Nephron (organoid): ENCODE measurements around the gene WWOX.

Source experiments
- H3K27ac Mint-ChIP-seq, 3 experiments: 2 replicates each; pipeline ENCODE4 v1.8.0; 2020; ENCODE audit warnings: mixed read lengths in 3 of 3, mild to moderate bottlenecking in 2 of 3, moderate library complexity in 1 of 3
- H3K27me3 Mint-ChIP-seq: 2 replicates; pipeline ENCODE4 v1.8.0; 2021; ENCODE audit warnings: low read depth, mild to moderate bottlenecking, moderate library complexity, mixed read lengths
- H3K36me3 Mint-ChIP-seq: 2 replicates; pipeline ENCODE4 v1.8.0; 2020; ENCODE audit warnings: low read depth, mixed read lengths
- H3K4me1 Mint-ChIP-seq: 2 replicates; pipeline ENCODE4 v1.8.0; 2020; ENCODE audit warnings: mixed read lengths
- H3K4me3 Mint-ChIP-seq, 3 experiments: 2 replicates each; pipeline ENCODE4 v1.8.0; 2020; ENCODE audit warnings: mild to moderate bottlenecking in 3 of 3, mixed read lengths in 3 of 3, moderate library complexity in 2 of 3
- H3K9me3 Mint-ChIP-seq: 2 replicates; pipeline ENCODE4 v1.8.0; 2020; ENCODE audit warnings: mixed read lengths
- TF ChIP-seq, protein P1 (sequence below), 3 experiments: fragments of 200-600 bp; sonication (generic); IDR thresholded peaks; one replicate each; pipeline ENCODE4 v1.5.0; 2021; ENCODE audit warnings: antibody characterized with exemption in 3 of 3; ENCODE audit not compliant: unreplicated experiment in 3 of 3

WWOX gene

DNA sequence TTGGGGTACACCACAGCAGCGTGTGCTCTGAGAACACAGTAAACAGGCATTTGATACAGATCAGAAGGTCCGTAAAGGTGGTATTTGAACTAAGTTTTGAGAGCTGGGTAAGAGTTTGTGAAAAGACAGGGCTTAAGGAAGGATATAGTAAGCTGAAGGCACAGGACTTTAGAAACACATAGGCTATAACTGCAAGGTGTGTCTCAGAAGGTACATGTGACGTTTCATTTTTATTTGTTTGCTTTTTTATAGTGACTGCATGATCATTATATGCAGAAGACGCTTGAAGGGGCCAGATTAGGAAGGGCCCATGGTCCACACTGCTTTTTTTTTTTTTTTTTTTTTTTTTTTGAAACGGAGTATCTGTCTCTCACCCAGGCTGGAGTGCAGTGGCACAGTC is 644.6 kb downstream of the WWOX start:
- no peak overlapping the region for H3K4me3 Mint-ChIP-seq
- H3K27ac Mint-ChIP-seq: peak overlapping the region; percentile 1 to 22 (median 16)
- no peaks in the 10 kb centered on the region for H3K36me3 Mint-ChIP-seq
- peaks cover 50% of the 10 kb centered on the region for H3K4me1 Mint-ChIP-seq
- H3K27me3 Mint-ChIP-seq: no peaks in the 10 kb centered on the region
- TF ChIP-seq, protein P1, sequence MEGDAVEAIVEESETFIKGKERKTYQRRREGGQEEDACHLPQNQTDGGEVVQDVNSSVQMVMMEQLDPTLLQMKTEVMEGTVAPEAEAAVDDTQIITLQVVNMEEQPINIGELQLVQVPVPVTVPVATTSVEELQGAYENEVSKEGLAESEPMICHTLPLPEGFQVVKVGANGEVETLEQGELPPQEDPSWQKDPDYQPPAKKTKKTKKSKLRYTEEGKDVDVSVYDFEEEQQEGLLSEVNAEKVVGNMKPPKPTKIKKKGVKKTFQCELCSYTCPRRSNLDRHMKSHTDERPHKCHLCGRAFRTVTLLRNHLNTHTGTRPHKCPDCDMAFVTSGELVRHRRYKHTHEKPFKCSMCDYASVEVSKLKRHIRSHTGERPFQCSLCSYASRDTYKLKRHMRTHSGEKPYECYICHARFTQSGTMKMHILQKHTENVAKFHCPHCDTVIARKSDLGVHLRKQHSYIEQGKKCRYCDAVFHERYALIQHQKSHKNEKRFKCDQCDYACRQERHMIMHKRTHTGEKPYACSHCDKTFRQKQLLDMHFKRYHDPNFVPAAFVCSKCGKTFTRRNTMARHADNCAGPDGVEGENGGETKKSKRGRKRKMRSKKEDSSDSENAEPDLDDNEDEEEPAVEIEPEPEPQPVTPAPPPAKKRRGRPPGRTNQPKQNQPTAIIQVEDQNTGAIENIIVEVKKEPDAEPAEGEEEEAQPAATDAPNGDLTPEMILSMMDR (IDR thresholded peaks at IDR 0.05; ENCODE audit: unreplicated experiment in 3 of 3): no peak
- no peaks in the 10 kb centered on the region for H3K9me3 Mint-ChIP-seq

DNA sequence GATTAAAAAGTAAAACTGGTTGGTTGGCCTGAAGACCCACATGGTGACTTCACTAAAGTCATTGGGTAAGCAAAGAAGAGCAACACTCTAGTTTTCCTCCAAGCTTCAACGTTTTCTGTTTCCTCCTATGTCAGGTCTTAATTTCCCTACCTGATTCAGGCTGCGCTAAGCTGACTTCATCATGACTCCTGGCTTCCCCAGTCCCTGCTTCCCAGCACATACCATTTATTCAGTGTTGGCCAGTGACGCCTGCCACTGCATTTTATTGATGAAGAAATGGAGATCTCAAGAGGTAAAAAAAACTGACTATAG is 645.3 kb downstream of the WWOX start:
- no peaks in the 10 kb centered on the region for H3K9me3 Mint-ChIP-seq
- H3K27me3 Mint-ChIP-seq: no peaks in the 10 kb centered on the region
- H3K4me1 Mint-ChIP-seq: peaks cover 57% of the 10 kb centered on the region

DNA sequence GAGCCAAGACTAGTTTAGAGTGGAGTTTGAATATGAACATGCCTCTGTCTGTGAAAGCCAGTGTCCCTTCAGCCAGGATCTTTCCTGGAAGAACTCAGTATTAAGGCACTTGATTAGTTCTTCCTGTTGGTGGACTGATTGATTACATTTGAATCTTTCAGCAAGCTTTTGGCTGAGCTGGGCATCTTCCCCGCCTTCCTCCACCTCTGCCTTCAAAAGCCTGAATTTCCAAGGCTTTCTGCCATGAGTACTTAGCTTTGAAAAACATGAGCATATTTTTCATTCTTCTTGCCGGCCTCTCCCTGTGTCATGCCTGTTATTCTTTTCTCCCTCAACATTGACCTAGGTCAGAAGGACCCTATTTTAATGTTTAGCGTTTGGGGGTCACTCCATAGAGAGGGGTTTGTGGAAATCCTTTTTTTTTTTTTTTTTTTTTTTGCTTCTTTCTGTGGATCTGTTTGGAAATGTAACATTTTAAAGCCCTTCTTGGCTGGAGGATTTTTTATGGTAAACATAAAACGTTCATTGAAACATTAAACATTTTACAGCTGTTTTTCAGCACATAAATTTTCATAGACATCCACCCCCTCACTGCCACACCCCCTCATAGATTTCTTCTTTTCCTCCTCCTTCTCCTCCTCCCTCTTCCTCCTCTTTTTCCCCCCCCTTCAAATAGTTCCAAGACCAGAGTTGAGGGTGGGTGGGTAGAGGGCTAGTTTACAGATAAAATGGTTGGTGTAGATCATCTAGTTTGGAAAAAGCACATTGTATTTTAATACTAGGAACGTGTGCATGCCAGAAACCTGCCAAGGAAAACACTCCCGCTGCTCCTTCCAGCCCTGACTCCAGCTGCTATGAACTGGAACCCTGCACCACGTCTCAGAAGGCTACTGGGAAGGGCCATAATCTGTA is 645.9 kb downstream of the WWOX start:
- peak overlapping the region; percentile 85 to 93 (median 88) for H3K27ac Mint-ChIP-seq
- H3K27me3 Mint-ChIP-seq: no peaks in the 10 kb centered on the region
- no peaks in the 10 kb centered on the region for H3K9me3 Mint-ChIP-seq

More for the DNA sequence above, 645.3 kb downstream of the WWOX start:
- Mint-ChIP-seq H3K4me3 (peak overlapping the region in 1 of 3 experiments; percentile 6), H3K27ac (peak overlapping the region; percentile 85 to 93 (median 88)), H3K36me3 (no peaks in the 10 kb centered on the region)
- TF ChIP-seq, protein P1 (IDR thresholded peaks at IDR 0.05; ENCODE audit: unreplicated experiment in 3 of 3): no peak

DNA sequence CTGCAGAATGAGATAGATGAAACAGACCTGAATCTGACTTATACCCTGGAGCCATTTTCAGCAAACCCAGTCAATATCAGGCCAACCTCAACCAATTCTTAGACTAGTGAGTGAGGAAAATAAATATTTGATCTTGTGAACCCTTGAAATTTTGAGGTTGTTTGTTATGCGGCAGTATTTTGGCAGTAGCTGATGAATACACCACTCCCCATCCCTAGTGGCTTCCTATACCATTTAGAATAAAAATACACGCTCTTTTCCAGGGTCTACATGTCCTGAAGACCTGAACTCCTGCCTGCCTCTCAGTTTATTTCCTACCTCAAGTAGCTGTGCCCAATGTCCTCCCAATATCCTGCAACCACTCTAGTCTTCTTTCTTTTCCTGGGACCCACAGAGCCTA is 647.3 kb downstream of the WWOX start:
- Mint-ChIP-seq H3K27me3 (peaks cover 6% of the 10 kb centered on the region), H3K9me3 (no peaks in the 10 kb centered on the region), H3K36me3 (no peaks in the 10 kb centered on the region), H3K4me3 (no peak overlapping the region), H3K27ac (no peak overlapping the region), H3K4me1 (peaks cover 59% of the 10 kb centered on the region)
- TF ChIP-seq, protein P1 (IDR thresholded peaks at IDR 0.05; ENCODE audit: unreplicated experiment in 3 of 3): no peak

More for the DNA sequence above, 645.9 kb downstream of the WWOX start:
- peak overlapping the region in 2 of 3 experiments; percentile 2 to 6 for H3K4me3 Mint-ChIP-seq
- no peaks in the 10 kb centered on the region for H3K36me3 Mint-ChIP-seq
- H3K4me1 Mint-ChIP-seq: peaks cover 59% of the 10 kb centered on the region
- TF ChIP-seq, protein P1 (IDR thresholded peaks at IDR 0.05; ENCODE audit: unreplicated experiment in 3 of 3): no peak

DNA sequence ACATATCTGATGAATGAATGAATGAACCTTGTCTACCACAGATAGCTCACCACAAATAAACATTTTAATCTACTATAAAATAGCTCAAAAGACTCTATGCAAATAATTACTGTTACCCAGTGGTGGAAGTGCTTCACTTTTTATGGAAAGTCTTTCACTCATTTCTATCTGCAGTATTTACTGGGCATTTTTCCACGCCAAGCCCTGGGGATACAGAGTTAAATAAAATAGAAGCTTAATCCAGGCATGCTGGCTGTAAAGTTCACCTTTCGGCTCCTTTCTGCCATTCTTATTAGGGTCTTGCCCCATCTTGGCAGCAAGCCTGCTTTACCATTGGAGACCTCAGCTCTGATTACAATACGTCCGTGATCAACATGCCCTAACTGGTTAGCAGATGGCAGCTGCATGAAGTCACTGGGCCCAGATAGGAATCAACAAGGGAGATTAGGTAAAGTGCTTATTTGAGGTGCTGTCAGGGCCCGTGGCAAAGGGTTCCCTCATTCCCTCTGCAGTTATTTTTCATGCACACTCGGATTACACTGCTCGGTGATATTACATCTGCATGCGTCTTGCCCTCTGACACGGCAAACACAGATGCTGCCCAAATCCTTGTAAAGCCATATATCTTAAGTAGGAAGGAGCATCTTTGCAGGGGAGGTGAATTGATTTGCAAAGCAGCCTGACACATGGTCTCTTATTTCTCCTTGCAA is 648.9 kb downstream of the WWOX start:
- no peaks in the 10 kb centered on the region for H3K36me3 Mint-ChIP-seq
- TF ChIP-seq, protein P1 (IDR thresholded peaks at IDR 0.05; ENCODE audit: unreplicated experiment in 3 of 3): no peak
- H3K4me1 Mint-ChIP-seq: peaks cover 58% of the 10 kb centered on the region
- no peaks in the 10 kb centered on the region for H3K9me3 Mint-ChIP-seq
- no peak overlapping the region for H3K4me3 Mint-ChIP-seq
- peak overlapping the region; percentile 40 to 66 (median 49) for H3K27ac Mint-ChIP-seq
- H3K27me3 Mint-ChIP-seq: peaks cover 11% of the 10 kb centered on the region
